Endodermal cell (in vitro differentiated cells): ENCODE measurements around the gene STXBP6. TPM values are rescaled to one million over a fixed set of nuclear protein-coding genes. Genes with fewer than 3 reads are reported as not detected.
"Not testable (repeated sequence)": the region's sequence is repeated elsewhere in the genome, so short reads cannot be mapped to it uniquely, and the experiment has no call there.

Experiments used
- DNase-seq: peaks from one replicate; pipeline ENCODE4 v3.0.0-alpha.2; 2017
- H3K27ac ChIP-seq: 2 replicates; pipeline ENCODE4 v1.5.1; 2013; ENCODE audit warnings: mild to moderate bottlenecking, low read depth, low read length, moderate library complexity
- H3K27me3 ChIP-seq: 2 replicates; pipeline ENCODE4 v1.6.1; 2013; ENCODE audit warnings: mild to moderate bottlenecking, low read length, moderate library complexity; ENCODE audit not compliant: insufficient read depth, control insufficient read depth, poor library complexity, severe bottlenecking
- H3K36me3 ChIP-seq: 2 replicates; pipeline ENCODE4 v1.7.0; 2013; ENCODE audit warnings: mild to moderate bottlenecking, low read length, moderate library complexity; ENCODE audit not compliant: control insufficient read depth, insufficient read depth
- H3K4me1 ChIP-seq: one replicate; pipeline ENCODE4 v1.7.0; 2013; ENCODE audit warnings: low read length; ENCODE audit not compliant: control insufficient read depth, insufficient read depth
- H3K4me3 ChIP-seq: 2 replicates; pipeline ENCODE4 v1.5.1; 2013; ENCODE audit warnings: mild to moderate bottlenecking, low read length, moderate library complexity
- H3K9ac ChIP-seq: 2 replicates; pipeline ENCODE4 v1.6.1; 2013; ENCODE audit warnings: mild to moderate bottlenecking, low read length, moderate library complexity; ENCODE audit not compliant: poor library complexity, severe bottlenecking; ENCODE audit errors: extremely low read depth
- H3K9me3 ChIP-seq: 2 replicates; pipeline ENCODE4 v1.6.1; 2013; ENCODE audit warnings: mild to moderate bottlenecking, low read length, moderate library complexity; ENCODE audit not compliant: control insufficient read depth
- H3K27ac Mint-ChIP-seq: 2 replicates; pipeline ENCODE4 v1.8.0; 2020; ENCODE audit warnings: mixed read lengths
- H3K27me3 Mint-ChIP-seq: 2 replicates; pipeline ENCODE4 v1.8.0; 2021; ENCODE audit warnings: mild to moderate bottlenecking, mixed read lengths; ENCODE audit not compliant: insufficient read depth
- H3K36me3 Mint-ChIP-seq: 2 replicates; pipeline ENCODE4 v1.8.0; 2020; ENCODE audit warnings: low read depth, mixed read lengths
- H3K4me1 Mint-ChIP-seq: 2 replicates; pipeline ENCODE4 v1.8.0; 2020; ENCODE audit warnings: mixed read lengths
- H3K4me3 Mint-ChIP-seq: 2 replicates; pipeline ENCODE4 v1.8.0; 2020; ENCODE audit warnings: mild to moderate bottlenecking, moderate library complexity, mixed read lengths
- H3K9me3 Mint-ChIP-seq: 2 replicates; pipeline ENCODE4 v1.8.0; 2020; ENCODE audit warnings: mild to moderate bottlenecking, mixed read lengths
- CTCF ChIP-seq: fragments of 200-600 bp; sonication (generic); conservative IDR thresholded peaks from 2 replicates; pipeline ENCODE4 v1.5.0; 2021; ENCODE audit warnings: antibody characterized with exemption, mild to moderate bottlenecking
- WGBS, 2 experiments: methylation state at CpG; one replicate each; pipeline versions ENCODE4 v1.1.5 to v1.1.7; 2013; ENCODE audit warnings: missing lambda C conversion rate in 2 of 2, mixed read lengths in 1 of 2; ENCODE audit not compliant: insufficient coverage in 1 of 2, insufficient read length in 1 of 2; 5-methylcytosine and 5-hydroxymethylcytosine counted together
- total RNA-seq, 2 donors: library from RNA; stranded (reverse); fragmentation: NEBNext Ultra II Directional in 1 of 2; extraction: Animal tissue kit (Norgen Biotek cat#: 25700) in 1 of 2; gene quantifications; 2 replicates in 1 of 2; 3 replicates in 1 of 2; pipeline ENCODE4 v1.2.1, GENCODE V29; 2021

STXBP6 gene
- total RNA-seq, 2 donors from 2014 or later, result 0.64 to 1.5 TPM

GRCh38 chr14:24964048-24964447 is 85.9 kb downstream of the STXBP6 start:
- Histone ChIP-seq H3K9ac (no peak overlapping the region), H3K4me1 (no peaks in the 10 kb centered on the region), H3K9me3 (no peaks in the 10 kb centered on the region), H3K27ac (no peak overlapping the region), H3K4me3 (no peak overlapping the region), H3K27me3 (no peaks in the 10 kb centered on the region), H3K36me3 (no peaks in the 10 kb centered on the region)
- DNase-seq, result no peak
- Mint-ChIP-seq H3K4me1 (no peaks in the 10 kb centered on the region), H3K27ac (no peak overlapping the region), H3K27me3 (no peaks in the 10 kb centered on the region), H3K4me3 (no peak overlapping the region), H3K36me3 (no peaks in the 10 kb centered on the region), H3K9me3 (no peaks in the 10 kb centered on the region)
- no peak for TF ChIP-seq CTCF
- 81 to 93% methylated on average over 1 to 2 of the region's 2 CpGs for WGBS, 2 experiments

- H3K27ac ChIP-seq, H3K9ac ChIP-seq, H3K4me3 ChIP-seq, H3K4me1 Mint-ChIP-seq, DNase-seq, H3K27me3 Mint-ChIP-seq, H3K36me3 Mint-ChIP-seq, H3K9me3 Mint-ChIP-seq, H3K36me3 ChIP-seq, H3K27me3 ChIP-seq, H3K4me1 ChIP-seq, H3K4me3 Mint-ChIP-seq, H3K27ac Mint-ChIP-seq, H3K9me3 ChIP-seq: not testable (repeated sequence)
- 93 to 100% methylated on average over 3 to 5 of the region's 6 CpGs for WGBS, 2 experiments
These were observed 87.8 kb downstream of the STXBP6 start for GRCh38 chr14:24962118-24962517.

GRCh38 chr14:24960816-24961215 is 89.1 kb downstream of the STXBP6 start:
- Mint-ChIP-seq H3K4me3 (no peak overlapping the region), H3K36me3 (no peaks in the 10 kb centered on the region), H3K9me3 (no peaks in the 10 kb centered on the region), H3K4me1 (peaks cover 10% of the 10 kb centered on the region), H3K27me3 (no peaks in the 10 kb centered on the region), H3K27ac (no peak overlapping the region)
- Histone ChIP-seq H3K27me3 (no peaks in the 10 kb centered on the region), H3K4me3 (no peak overlapping the region), H3K36me3 (no peaks in the 10 kb centered on the region), H3K9me3 (no peaks in the 10 kb centered on the region), H3K9ac (no peak overlapping the region), H3K27ac (no peak overlapping the region), H3K4me1 (no peaks in the 10 kb centered on the region)
- no peak for DNase-seq
- WGBS, 2 experiments, result 100% methylated on average over 1 to 2 of the region's 2 CpGs
- TF ChIP-seq CTCF, result no peak

- Mint-ChIP-seq H3K27me3 (no peaks in the 10 kb centered on the region), H3K9me3 (no peaks in the 10 kb centered on the region), H3K36me3 (no peaks in the 10 kb centered on the region), H3K27ac (no peak overlapping the region), H3K4me1 (peaks cover 10% of the 10 kb centered on the region), H3K4me3 (no peak overlapping the region)
- WGBS, 2 experiments, result 64 to 78% methylated on average over 1 of the region's 1 CpG
- H3K36me3 ChIP-seq, result no peaks in the 10 kb centered on the region
- no peak overlapping the region for H3K4me3 ChIP-seq
- no peaks in the 10 kb centered on the region for H3K27me3 ChIP-seq
- H3K9ac ChIP-seq, result no peak overlapping the region
- H3K9me3 ChIP-seq, result no peaks in the 10 kb centered on the region
- no peak for TF ChIP-seq CTCF
- H3K27ac ChIP-seq, result no peak overlapping the region
- H3K4me1 ChIP-seq, result no peaks in the 10 kb centered on the region
- DNase-seq, result no peak
These were observed 90.1 kb downstream of the STXBP6 start for GRCh38 chr14:24959791-24960331.
